Endothelial cell of umbilical vein (primary cell): Measurements from ENCODE around the gene SLC25A26. TPM values are rescaled to one million over a fixed set of nuclear protein-coding genes. Genes with fewer than 3 reads are reported as not detected.

Source experiments
- BruUV-seq: library from RNA; stranded (reverse); fragments of 400-500 nt; replicated peaks from 2 replicates; lab custom pipeline; 2021; lab: Mats Ljungman, UMichigan
- CTCF ChIA-PET: fragments of 300-600, 350-600 bp; sonication (Branson Sonifier 250); formaldehyde crosslinking; loops from one replicate; lab custom pipeline; 2021; ENCODE audit warnings: antibody characterized with exemption, inconsistent platforms; lab: Charles Lee
- POLR2A ChIA-PET: fragments of 300-600, 350-600 bp; sonication (Branson Sonifier 250); formaldehyde crosslinking; loops from one replicate; lab custom pipeline; 2021; ENCODE audit warnings: antibody characterized with exemption, inconsistent platforms; lab: Charles Lee
- DNase-seq: peaks from one replicate; pipeline ENCODE4 v3.0.0-alpha.2; 2011; ENCODE audit warnings: low read depth, low spot score
- FAIRE-seq: peaks from 2 replicates; lab custom pipeline; 2011; peaks lifted over from hg19 to GRCh38; lab: Jason Lieb, UNC
- H2AFZ ChIP-seq: 2 replicates; pipeline ENCODE4 v1.6.0; 2012; ENCODE audit warnings: low read depth, low read length, control low read depth, inconsistent platforms
- H3K27ac ChIP-seq: 2 replicates; pipeline ENCODE4 v1.5.1; 2011; ENCODE audit warnings: low read depth, mild to moderate bottlenecking, control low read depth, low read length, moderate library complexity; ENCODE audit not compliant: insufficient read depth
- H3K27me3 ChIP-seq, 2 experiments: 2 replicates each; pipeline versions ENCODE4 v1.6.0 to v1.6.1; 2011; ENCODE audit warnings: low read length in 2 of 2, mixed read lengths in 1 of 2; ENCODE audit not compliant: control insufficient read depth in 2 of 2, insufficient read depth in 2 of 2
- H3K36me3 ChIP-seq, 2 experiments: 2 replicates in 1 of 2; 3 replicates in 1 of 2; pipeline ENCODE4 v1.5.1; 2011; ENCODE audit warnings: low read length in 2 of 2, mild to moderate bottlenecking in 1 of 2, moderate library complexity in 1 of 2; ENCODE audit not compliant: control insufficient read depth in 2 of 2, insufficient read depth in 2 of 2; ENCODE audit errors: extremely low read depth in 1 of 2
- H3K4me1 ChIP-seq: 3 replicates; pipeline ENCODE4 v1.5.1; 2011; ENCODE audit warnings: mild to moderate bottlenecking, low read length; ENCODE audit not compliant: control insufficient read depth, insufficient read depth; ENCODE audit errors: extremely low read depth
- H3K4me2 ChIP-seq: 2 replicates; pipeline ENCODE4 v1.6.1; 2011; ENCODE audit warnings: low read length, control low read depth, mixed read lengths; ENCODE audit not compliant: insufficient read depth
- H3K4me3 ChIP-seq, 3 experiments: fragments of 200-600 bp in 1 of 3; sonication (generic), shearing (Covaris generic) in 1 of 3; replicated peaks in 1 of 3; 2 replicates each; pipeline ENCODE4 v1.5.1; 2011 to 2016; ENCODE audit warnings: control low read depth in 3 of 3, low read length in 3 of 3, mild to moderate bottlenecking in 2 of 3, inconsistent platforms in 1 of 3, low read depth in 1 of 3, moderate library complexity in 1 of 3; ENCODE audit not compliant: insufficient read depth in 1 of 3
- H3K79me2 ChIP-seq: 2 replicates; pipeline ENCODE4 v1.6.0; 2012; ENCODE audit warnings: low read length, inconsistent platforms; ENCODE audit not compliant: control insufficient read depth, insufficient read depth
- H3K9ac ChIP-seq: replicated peaks from 2 replicates; pipeline ENCODE3; 2011; ENCODE audit warnings: low read length, control low read depth; ENCODE audit not compliant: insufficient read depth; ENCODE audit errors: extremely low read depth
- H3K9me1 ChIP-seq: replicated peaks from 3 replicates; pipeline ENCODE4 v1.6.0; 2011; ENCODE audit warnings: mild to moderate bottlenecking, low read length; ENCODE audit not compliant: control insufficient read depth, insufficient read depth; ENCODE audit errors: extremely low read depth
- H3K9me3 ChIP-seq: replicated peaks from 2 replicates; pipeline ENCODE4 v1.5.1; 2012; ENCODE audit warnings: low read length, inconsistent platforms; ENCODE audit not compliant: control insufficient read depth, insufficient read depth
- H4K20me1 ChIP-seq: replicated peaks from 2 replicates; pipeline ENCODE3; 2011; ENCODE audit warnings: mild to moderate bottlenecking, low read length; ENCODE audit not compliant: control insufficient read depth, insufficient read depth; ENCODE audit errors: extremely low read depth
- EZH2 ChIP-seq: IDR thresholded peaks from 2 replicates; pipeline ENCODE4 v1.6.1; 2012; ENCODE audit warnings: borderline replicate concordance, low read depth, mild to moderate bottlenecking, moderate library complexity, low read length, inconsistent platforms; ENCODE audit not compliant: severe bottlenecking
- FOS ChIP-seq: IDR thresholded peaks from 2 replicates; pipeline ENCODE4 v1.6.1; 2011; ENCODE audit warnings: mild to moderate bottlenecking, low read length, moderate library complexity, borderline replicate concordance; ENCODE audit not compliant: insufficient read depth
- GATA2 ChIP-seq: IDR thresholded peaks from 2 replicates; pipeline ENCODE4 v1.7.0; 2011; ENCODE audit warnings: low read depth, mild to moderate bottlenecking, moderate library complexity, mixed read lengths, low read length; ENCODE audit not compliant: insufficient read length, insufficient read depth
- JUN ChIP-seq: IDR thresholded peaks from 2 replicates; pipeline ENCODE4 v1.6.1; 2011; ENCODE audit warnings: borderline replicate concordance, low read depth; ENCODE audit not compliant: insufficient read length, insufficient read depth
- MYC ChIP-seq: IDR thresholded peaks from one replicate; pipeline ENCODE4 v1.6.1; 2011; ENCODE audit warnings: mild to moderate bottlenecking, low read depth, low read length
- POLR2A ChIP-seq: IDR thresholded peaks from 2 replicates; pipeline ENCODE4 v1.6.1; 2012; ENCODE audit warnings: low read depth, mild to moderate bottlenecking, control low read depth, low read length
- POLR2AphosphoS5 ChIP-seq: IDR thresholded peaks from 2 replicates; pipeline ENCODE4 v1.6.1; 2012; ENCODE audit warnings: low read depth, mild to moderate bottlenecking, control low read depth, low read length, moderate library complexity; ENCODE audit not compliant: insufficient read depth
- dilution Hi-C: fragments of 300-500 bp; cut with MboI; formaldehyde crosslinking; loops from one replicate; pipeline ENCODE4 v1.15.0; 2019; ENCODE audit warnings: low sequenced_read_pairs; ENCODE audit not compliant: extremely low pct_ligation_motif_present
- intact Hi-C: fragments of 100-400 bp; cut with micrococcal nuclease; formaldehyde crosslinking; loops from one replicate; pipeline ENCODE4 v1.10.0; 2022
- polyA plus RNA-seq, 4 experiments: library from polyadenylated mRNA; depleted of rRNA in 3 of 4; stranded (reverse) in 3 of 4; unstranded in 1 of 4; fragments of >200 nt; gene quantifications; 2 replicates each; pipeline versions ENCODE4 v1.2.1 to v1.2.3, GENCODE V29; 2011 to 2012; ENCODE audit warnings: missing spikeins in 1 of 4
- total RNA-seq: library from RNA; stranded (reverse); gene quantifications from 2 replicates; pipeline ENCODE4 v1.2.3, GENCODE V29; 2021
- TF ChIP-seq, protein P1 (sequence below), 2 donors: IDR thresholded peaks; 1 replicate in 1 of 2; 2 replicates in 1 of 2; pipeline ENCODE4 v1.5.1; 2011; ENCODE audit warnings: low read length in 2 of 2, mild to moderate bottlenecking in 2 of 2, moderate library complexity in 2 of 2, control low read depth in 1 of 2, inconsistent platforms in 1 of 2, low read depth in 1 of 2; ENCODE audit not compliant: insufficient read depth in 1 of 2; ENCODE audit errors: extremely low read depth in 1 of 2

SLC25A26 gene
- total and polyA plus RNA-seq, 2 donors (not counting 3 experiments of a cell fraction or from before 2014, with no cell fraction given): 11.8 to 23.5 TPM

DNA sequence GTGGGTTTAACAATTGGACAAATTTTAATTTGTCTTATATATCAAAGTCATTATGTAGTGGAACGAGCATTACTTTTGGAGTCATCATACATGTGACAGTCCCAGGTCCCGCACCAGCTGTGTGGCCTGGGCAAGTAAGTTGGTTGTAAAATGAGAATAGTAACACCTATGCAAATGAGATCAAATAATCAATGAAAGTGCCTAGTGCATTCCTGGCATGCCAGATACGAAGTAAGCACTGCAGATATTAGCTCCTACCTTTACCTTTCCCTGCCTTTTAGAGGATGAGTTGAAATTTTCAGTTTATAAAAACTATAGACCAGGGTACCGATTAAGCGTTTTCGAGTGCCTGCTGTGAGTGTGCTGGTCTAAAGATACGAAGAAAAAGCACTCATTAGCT is 145.9 kb downstream of the SLC25A26 start:
- H3K9me1 ChIP-seq: no peaks in the 10 kb centered on the region
- DNase-seq (no peak), FAIRE-seq (no peak)
- POLR2A ChIA-PET: no interaction called here
- H3K36me3 ChIP-seq: peaks cover 0 to 2% of the 10 kb centered on the region in 2 experiments
- CTCF ChIA-PET: interaction anchor here (1.0 to 2.6 kb wide), 4 partner anchors 11 to 90 kb away, joined by 3 to 20 read pairs (median 4); no protein-coding TSS in a partner anchor
- intact Hi-C loops: no loop called here
- no peak overlapping the region for H3K9ac ChIP-seq
- dilution Hi-C loops: no loop called here
- no peak overlapping the region for H2AFZ ChIP-seq
- H3K27ac ChIP-seq: no peak overlapping the region
- no peak overlapping the region for H3K4me2 ChIP-seq
- H3K9me3 ChIP-seq: no peaks in the 10 kb centered on the region
- H3K79me2 ChIP-seq: no peaks in the 10 kb centered on the region
- BruUV-seq: no TSS peak
- no peak for TF ChIP-seq FOS
- no peak for TF ChIP-seq POLR2AphosphoS5
- no peak for TF ChIP-seq JUN
- TF ChIP-seq GATA2: no peak
- TF ChIP-seq, protein P1, sequence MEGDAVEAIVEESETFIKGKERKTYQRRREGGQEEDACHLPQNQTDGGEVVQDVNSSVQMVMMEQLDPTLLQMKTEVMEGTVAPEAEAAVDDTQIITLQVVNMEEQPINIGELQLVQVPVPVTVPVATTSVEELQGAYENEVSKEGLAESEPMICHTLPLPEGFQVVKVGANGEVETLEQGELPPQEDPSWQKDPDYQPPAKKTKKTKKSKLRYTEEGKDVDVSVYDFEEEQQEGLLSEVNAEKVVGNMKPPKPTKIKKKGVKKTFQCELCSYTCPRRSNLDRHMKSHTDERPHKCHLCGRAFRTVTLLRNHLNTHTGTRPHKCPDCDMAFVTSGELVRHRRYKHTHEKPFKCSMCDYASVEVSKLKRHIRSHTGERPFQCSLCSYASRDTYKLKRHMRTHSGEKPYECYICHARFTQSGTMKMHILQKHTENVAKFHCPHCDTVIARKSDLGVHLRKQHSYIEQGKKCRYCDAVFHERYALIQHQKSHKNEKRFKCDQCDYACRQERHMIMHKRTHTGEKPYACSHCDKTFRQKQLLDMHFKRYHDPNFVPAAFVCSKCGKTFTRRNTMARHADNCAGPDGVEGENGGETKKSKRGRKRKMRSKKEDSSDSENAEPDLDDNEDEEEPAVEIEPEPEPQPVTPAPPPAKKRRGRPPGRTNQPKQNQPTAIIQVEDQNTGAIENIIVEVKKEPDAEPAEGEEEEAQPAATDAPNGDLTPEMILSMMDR (IDR thresholded peaks at IDR 0.05; ENCODE audit: extremely low read depth in 1 of 2, insufficient read depth in 1 of 2, low read depth in 1 of 2, low read length in 2 of 2): no peak
- no peak for TF ChIP-seq EZH2
- TF ChIP-seq POLR2A: no peak
- TF ChIP-seq MYC: no peak
- H4K20me1 ChIP-seq: no peaks in the 10 kb centered on the region
- no peaks in the 10 kb centered on the region for H3K27me3 ChIP-seq
- H3K4me1 ChIP-seq: no peaks in the 10 kb centered on the region
- no peak overlapping the region for H3K4me3 ChIP-seq
